HepG2 (cell line): ENCODE measurements around the gene RIIAD1. TPM values are rescaled to one million over a fixed set of nuclear protein-coding genes. Genes with fewer than 3 reads are reported as not detected.
A peak's percentile ranks its signal among the peaks of the same experiment; 100 is the strongest.

ENCODE experiments used
- EED ChIP-seq: sonication (generic); formaldehyde crosslinking; IDR thresholded peaks from 2 replicates; pipeline ENCODE4 v1.5.0; 2020; ENCODE audit warnings: mild to moderate bottlenecking, missing genetic modification reagents
- ETV5 ChIP-seq: IDR thresholded peaks from 2 replicates; pipeline ENCODE4 v1.6.1; 2018; ENCODE audit warnings: missing biosample characterization, missing genetic modification reagents, inconsistent platforms, borderline replicate concordance
- EZH2 ChIP-seq: conservative IDR thresholded peaks from 2 replicates; pipeline ENCODE4 v1.6.1; 2012; ENCODE audit warnings: mild to moderate bottlenecking, low read depth, low read length, moderate library complexity
- GATA4 ChIP-seq: sonication (generic); IDR thresholded peaks from 2 replicates; pipeline ENCODE4 v1.6.1; 2016; ENCODE audit warnings: antibody characterized with exemption, low read depth, borderline replicate concordance
- HDAC2 ChIP-seq: sonication (generic); formaldehyde crosslinking; IDR thresholded peaks from 2 replicates; pipeline ENCODE4 v1.4.0; 2020; ENCODE audit warnings: missing genetic modification reagents
- HOXA3 ChIP-seq: sonication (generic); formaldehyde crosslinking; IDR thresholded peaks from 2 replicates; pipeline ENCODE4 v1.5.0; 2020; ENCODE audit warnings: missing genetic modification reagents
- HOXA7 ChIP-seq: sonication (generic); formaldehyde crosslinking; IDR thresholded peaks from 2 replicates; pipeline ENCODE4 v1.8.1; 2022; ENCODE audit warnings: mild to moderate bottlenecking, missing genetic modification reagents, moderate library complexity
- MED8 ChIP-seq: sonication (generic); formaldehyde crosslinking; IDR thresholded peaks from 2 replicates; pipeline ENCODE4 v1.8.1; 2023; ENCODE audit warnings: mild to moderate bottlenecking, missing genetic modification reagents; ENCODE audit not compliant: insufficient replicate concordance
- MIXL1 ChIP-seq: IDR thresholded peaks from 2 replicates; pipeline ENCODE4 v1.6.1; 2016
- POLR2G ChIP-seq: fragments of 200-400 bp; formaldehyde crosslinking; IDR thresholded peaks from 2 replicates; pipeline ENCODE4 v1.6.1; 2018; ENCODE audit warnings: mild to moderate bottlenecking, low read depth, low read length, moderate library complexity
- PTBP1 ChIP-seq: fragments of 200-400 bp; formaldehyde crosslinking; IDR thresholded peaks from 2 replicates; pipeline ENCODE4 v1.6.1; 2018; ENCODE audit warnings: low read length, low read depth; ENCODE audit not compliant: poor library complexity, severe bottlenecking
- RXRB ChIP-seq: IDR thresholded peaks from 2 replicates; pipeline ENCODE4 v1.6.1; 2016; ENCODE audit warnings: borderline replicate concordance, missing genetic modification reagents, missing compliant biosample characterization
- YEATS4 ChIP-seq: sonication (generic); formaldehyde crosslinking; IDR thresholded peaks from 2 replicates; pipeline ENCODE4 v1.4.0; 2020; ENCODE audit warnings: missing genetic modification reagents, borderline replicate concordance
- ZBTB1 ChIP-seq: sonication (generic); formaldehyde crosslinking; IDR thresholded peaks from 2 replicates; pipeline ENCODE4 v1.4.0; 2020; ENCODE audit warnings: missing genetic modification reagents, borderline replicate concordance
- ZBTB3 ChIP-seq: sonication (generic); formaldehyde crosslinking; IDR thresholded peaks from 2 replicates; pipeline ENCODE4 v1.4.0; 2020; ENCODE audit warnings: low read depth, mild to moderate bottlenecking, moderate library complexity, missing genetic modification reagents, borderline replicate concordance
- ZBTB37 ChIP-seq: sonication (generic); formaldehyde crosslinking; IDR thresholded peaks from 2 replicates; pipeline ENCODE4 v1.4.0; 2020; ENCODE audit warnings: mild to moderate bottlenecking, missing genetic modification reagents
- ZNF12 ChIP-seq: sonication (generic); formaldehyde crosslinking; IDR thresholded peaks from 2 replicates; pipeline ENCODE4 v1.5.0; 2020; ENCODE audit warnings: missing genetic modification reagents
- ZNF230 ChIP-seq: sonication (generic); formaldehyde crosslinking; IDR thresholded peaks from 2 replicates; pipeline ENCODE4 v1.4.0; 2020; ENCODE audit warnings: mild to moderate bottlenecking, missing genetic modification reagents
- ZNF333 ChIP-seq: sonication (generic); formaldehyde crosslinking; IDR thresholded peaks from 2 replicates; pipeline ENCODE4 v1.4.0; 2020; ENCODE audit warnings: mild to moderate bottlenecking, missing genetic modification reagents, borderline replicate concordance
- ZNF33A ChIP-seq: sonication (generic); formaldehyde crosslinking; IDR thresholded peaks from 2 replicates; pipeline ENCODE4 v1.5.1; 2020; ENCODE audit warnings: missing genetic modification reagents, mild to moderate bottlenecking, moderate library complexity, borderline replicate concordance
- ZNF546 ChIP-seq: sonication (generic); formaldehyde crosslinking; conservative IDR thresholded peaks from 2 replicates; pipeline ENCODE4 v1.8.1; 2023; ENCODE audit warnings: mild to moderate bottlenecking, missing genetic modification reagents
- ZNF607 ChIP-seq: sonication (generic); formaldehyde crosslinking; IDR thresholded peaks from 2 replicates; pipeline ENCODE4 v1.5.1; 2020; ENCODE audit warnings: missing genetic modification reagents, mild to moderate bottlenecking, borderline replicate concordance
- ZNF772 ChIP-seq: sonication (generic); formaldehyde crosslinking; IDR thresholded peaks from 2 replicates; pipeline ENCODE4 v1.5.0; 2020; ENCODE audit warnings: mild to moderate bottlenecking, missing genetic modification reagents
- polyA plus RNA-seq, 8 experiments: library from polyadenylated mRNA; depleted of rRNA in 3 of 8; stranded (reverse) in 7 of 8; unstranded in 1 of 8; fragments of >200 nt; fragmentation: Illumina TruSeq in 4 of 8; extraction: Trizol in 4 of 8; gene quantifications; 2 replicates each; pipeline versions ENCODE4 v1.2.1 to v1.2.3, GENCODE V29; 2011 to 2016; ENCODE audit warnings: low read depth in 4 of 8, missing spikeins in 1 of 8, mixed read lengths in 1 of 8; ENCODE audit not compliant: insufficient read depth in 1 of 8
- total RNA-seq, 5 experiments: library from RNA; depleted of rRNA; stranded (reverse); fragments of >200 nt; fragmentation: Illumina TruSeq; extraction: Trizol; gene quantifications; 2 replicates each; pipeline ENCODE4 v1.2.3, GENCODE V29; 2016; ENCODE audit warnings: low read depth in 1 of 5
- TF ChIP-seq, protein P1 (sequence below): IDR thresholded peaks from 2 replicates; pipeline ENCODE4 v1.6.1; 2016; ENCODE audit warnings: missing compliant biosample characterization, missing genetic modification reagents, borderline replicate concordance
- TF ChIP-seq, protein P2 (sequence below): sonication (generic); formaldehyde crosslinking; conservative IDR thresholded peaks from 2 replicates; pipeline ENCODE4 v1.8.0; 2022; ENCODE audit warnings: mild to moderate bottlenecking, moderate library complexity, missing genetic modification reagents

RIIAD1 gene
- total and polyA plus RNA-seq, 2 of the 13 experiments (the other 11 are each of a cell fraction or from before 2014, with no cell fraction given): not detected

DNA sequence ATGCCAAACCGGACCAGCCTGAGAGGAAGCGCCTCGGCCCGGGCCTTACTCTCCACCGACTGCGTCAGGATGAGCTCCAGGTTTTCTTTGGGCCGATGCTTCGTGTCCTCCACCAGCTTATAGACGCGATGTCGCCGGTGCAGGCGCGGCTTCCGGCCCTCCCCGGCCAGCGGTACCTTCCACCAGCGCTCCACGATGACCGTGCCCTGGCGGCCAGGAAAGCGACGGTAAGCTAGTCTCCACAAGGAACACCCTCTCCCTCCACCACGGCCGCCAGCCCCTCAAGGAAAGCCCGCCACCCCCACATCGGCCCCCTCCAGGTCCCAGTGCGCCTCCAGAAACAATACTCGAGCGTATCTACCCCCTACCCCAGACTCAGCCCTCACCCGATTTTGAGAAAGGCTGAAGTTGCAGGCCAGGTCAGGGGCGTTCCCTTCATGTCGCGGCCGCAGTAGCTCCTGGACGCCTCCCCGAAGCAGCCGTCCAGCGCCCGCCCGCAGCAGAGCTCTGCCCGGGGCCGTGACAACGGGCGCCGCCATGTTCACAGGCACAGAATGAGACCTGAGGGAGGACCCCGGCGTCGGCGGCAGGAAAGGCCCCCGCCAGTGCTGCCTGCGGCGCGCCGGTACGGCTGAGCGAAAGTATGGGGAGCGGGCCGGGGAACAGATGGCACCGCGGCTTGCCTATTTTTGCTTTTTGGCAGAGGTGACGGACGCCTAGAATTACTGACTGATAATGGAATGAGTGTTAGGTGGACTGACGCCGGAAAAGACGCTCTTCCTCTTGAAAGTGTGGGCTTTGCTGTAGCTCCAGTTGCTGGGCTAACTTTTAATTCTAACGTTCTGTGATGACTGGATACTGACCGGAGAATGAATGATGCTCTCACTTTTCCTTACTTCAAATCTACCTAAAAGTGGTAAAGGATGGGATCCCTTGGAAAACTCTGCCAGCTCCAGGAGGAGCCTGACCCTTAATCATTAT, 41.9 kb downstream of the RIIAD1 start, which contains the start of gene MRPL9 (continued):
- no peak for TF ChIP-seq ZNF230 (CRISPR knock-in tag)
- peak; percentile 79 for TF ChIP-seq MED8
- TF ChIP-seq HDAC2: peak; percentile 68
- peak; percentile 51; the same call in 1 of the 2 replicates for TF ChIP-seq ZNF607
- TF ChIP-seq ZBTB37 (CRISPR knock-in tag): no peak
- TF ChIP-seq HOXA7 (CRISPR knock-in tag): no peak
- no peak for TF ChIP-seq MIXL1 (CRISPR knock-in tag)
- peak; percentile 28; the same call in 1 of the 2 replicates for TF ChIP-seq ZNF12 (CRISPR knock-in tag)
- TF ChIP-seq, protein P1, sequence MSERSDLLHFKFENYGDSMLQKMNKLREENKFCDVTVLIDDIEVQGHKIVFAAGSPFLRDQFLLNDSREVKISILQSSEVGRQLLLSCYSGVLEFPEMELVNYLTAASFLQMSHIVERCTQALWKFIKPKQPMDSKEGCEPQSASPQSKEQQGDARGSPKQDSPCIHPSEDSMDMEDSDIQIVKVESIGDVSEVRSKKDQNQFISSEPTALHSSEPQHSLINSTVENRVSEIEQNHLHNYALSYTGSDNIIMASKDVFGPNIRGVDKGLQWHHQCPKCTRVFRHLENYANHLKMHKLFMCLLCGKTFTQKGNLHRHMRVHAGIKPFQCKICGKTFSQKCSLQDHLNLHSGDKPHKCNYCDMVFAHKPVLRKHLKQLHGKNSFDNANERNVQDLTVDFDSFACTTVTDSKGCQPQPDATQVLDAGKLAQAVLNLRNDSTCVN (CRISPR knock-in tag): no peak
- TF ChIP-seq RXRB (CRISPR knock-in tag): peak; percentile 40; the same call in 1 of the 2 replicates
- TF ChIP-seq ETV5: 0 out of 2 replicates have a peak, but pooled peaks have one; percentile 18
- peak; percentile 75; the same call in 1 of the 2 replicates for TF ChIP-seq ZNF772 (CRISPR knock-in tag)
- 0 out of 2 replicates have a peak, but pooled peaks have one; percentile 69 for TF ChIP-seq ZBTB3 (CRISPR knock-in tag)
- TF ChIP-seq EED: peak; percentile 63; the same call in 1 of the 2 replicates
- TF ChIP-seq PTBP1: no peak
- TF ChIP-seq GATA4: no peak
- 0 out of 2 replicates have a peak, but pooled peaks have one; percentile 55 for TF ChIP-seq ZNF546 (CRISPR knock-in tag)
- TF ChIP-seq HOXA3 (CRISPR knock-in tag): peak; percentile 85
- no peak for TF ChIP-seq ZBTB1 (CRISPR knock-in tag)
- no peak for TF ChIP-seq ZNF333
- no peak for TF ChIP-seq ZNF33A (CRISPR knock-in tag)
- no peak for TF ChIP-seq EZH2
- peak; percentile 91 for TF ChIP-seq POLR2G
- TF ChIP-seq YEATS4 (CRISPR knock-in tag): peak; percentile 88
- TF ChIP-seq, protein P2, sequence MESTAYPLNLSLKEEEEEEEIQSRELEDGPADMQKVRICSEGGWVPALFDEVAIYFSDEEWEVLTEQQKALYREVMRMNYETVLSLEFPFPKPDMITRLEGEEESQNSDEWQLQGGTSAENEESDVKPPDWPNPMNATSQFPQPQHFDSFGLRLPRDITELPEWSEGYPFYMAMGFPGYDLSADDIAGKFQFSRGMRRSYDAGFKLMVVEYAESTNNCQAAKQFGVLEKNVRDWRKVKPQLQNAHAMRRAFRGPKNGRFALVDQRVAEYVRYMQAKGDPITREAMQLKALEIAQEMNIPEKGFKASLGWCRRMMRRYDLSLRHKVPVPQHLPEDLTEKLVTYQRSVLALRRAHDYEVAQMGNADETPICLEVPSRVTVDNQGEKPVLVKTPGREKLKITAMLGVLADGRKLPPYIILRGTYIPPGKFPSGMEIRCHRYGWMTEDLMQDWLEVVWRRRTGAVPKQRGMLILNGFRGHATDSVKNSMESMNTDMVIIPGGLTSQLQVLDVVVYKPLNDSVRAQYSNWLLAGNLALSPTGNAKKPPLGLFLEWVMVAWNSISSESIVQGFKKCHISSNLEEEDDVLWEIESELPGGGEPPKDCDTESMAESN (CRISPR knock-in tag): peak; percentile 50; the same call in 1 of the 2 replicates
